H9 (cell line): ENCODE measurements around the gene LRRC8E. TPM values are rescaled to one million over a fixed set of nuclear protein-coding genes. Genes with fewer than 3 reads are reported as not detected.

Source experiments
- DNase-seq: peaks from one replicate; pipeline ENCODE4 v3.0.0-alpha.2; 2017
- H2AFZ ChIP-seq: one replicate; pipeline ENCODE4 v1.6.1; 2013; ENCODE audit warnings: mild to moderate bottlenecking, low read length, control low read depth, moderate library complexity
- H2AK5ac ChIP-seq: 2 replicates; pipeline ENCODE4 v1.6.1; 2013; ENCODE audit warnings: low read length, control low read depth, mixed read lengths; ENCODE audit not compliant: insufficient read length
- H2BK120ac ChIP-seq: one replicate; pipeline ENCODE4 v1.6.1; 2013; ENCODE audit warnings: low read depth, mild to moderate bottlenecking, low read length, control low read depth, inconsistent platforms; ENCODE audit not compliant: poor library complexity, severe bottlenecking
- H2BK12ac ChIP-seq: 2 replicates; pipeline ENCODE4 v1.6.1; 2013; ENCODE audit warnings: low read length, control low read depth, mixed read lengths, low read depth; ENCODE audit not compliant: insufficient read length
- H2BK15ac ChIP-seq: 2 replicates; pipeline ENCODE4 v1.6.1; 2013; ENCODE audit warnings: low read depth, low read length, control low read depth
- H2BK20ac ChIP-seq: one replicate; pipeline ENCODE4 v1.6.1; 2013; ENCODE audit warnings: low read depth, mild to moderate bottlenecking, low read length, control low read depth, inconsistent platforms; ENCODE audit not compliant: poor library complexity, severe bottlenecking
- H2BK5ac ChIP-seq: 2 replicates; pipeline ENCODE4 v1.6.1; 2013; ENCODE audit warnings: low read length, control low read depth, mixed read lengths; ENCODE audit not compliant: insufficient read length
- H3K14ac ChIP-seq: 2 replicates; pipeline ENCODE4 v1.6.1; 2013; ENCODE audit warnings: low read length, control low read depth; ENCODE audit not compliant: insufficient read depth
- H3K18ac ChIP-seq: 2 replicates; pipeline ENCODE4 v1.6.1; 2013; ENCODE audit warnings: low read depth, mild to moderate bottlenecking, mixed read lengths, low read length, control low read depth; ENCODE audit not compliant: insufficient read length
- H3K23ac ChIP-seq: 2 replicates; pipeline ENCODE4 v1.6.1; 2013; ENCODE audit warnings: low read length, control low read depth, mixed read lengths, low read depth; ENCODE audit not compliant: insufficient read length
- H3K23me2 ChIP-seq: 2 replicates; pipeline ENCODE4 v1.6.1; 2013; ENCODE audit warnings: low read depth, mild to moderate bottlenecking, mixed read lengths, low read length, control low read depth; ENCODE audit not compliant: insufficient read length, poor library complexity, severe bottlenecking
- H3K27ac ChIP-seq: 2 replicates; pipeline ENCODE4 v1.5.1; 2013; ENCODE audit warnings: low read length, control low read depth, mixed read lengths, low read depth; ENCODE audit not compliant: insufficient read length
- H3K27me3 ChIP-seq: 2 replicates; pipeline ENCODE4 v1.6.1; 2013; ENCODE audit warnings: low read length, control low read depth, inconsistent platforms; ENCODE audit not compliant: insufficient read depth
- H3K4ac ChIP-seq: 2 replicates; pipeline ENCODE4 v1.6.1; 2013; ENCODE audit warnings: low read depth, mild to moderate bottlenecking, control low read depth, inconsistent platforms, low read length, moderate library complexity
- H3K4me1 ChIP-seq: 2 replicates; pipeline ENCODE4 v1.6.1; 2013; ENCODE audit warnings: low read length, control low read depth, inconsistent platforms; ENCODE audit not compliant: insufficient read depth
- H3K4me2 ChIP-seq: 2 replicates; pipeline ENCODE4 v1.6.1; 2013; ENCODE audit warnings: low read length, control low read depth, mixed read lengths; ENCODE audit not compliant: insufficient read length, insufficient read depth
- H3K56ac ChIP-seq: 2 replicates; pipeline ENCODE4 v1.6.1; 2013; ENCODE audit warnings: low read depth, mild to moderate bottlenecking, mixed read lengths, low read length, control low read depth; ENCODE audit not compliant: insufficient read length
- H3K79me1 ChIP-seq: 2 replicates; pipeline ENCODE4 v1.6.1; 2013; ENCODE audit warnings: low read depth, mild to moderate bottlenecking, moderate library complexity, low read length, control low read depth, inconsistent platforms; ENCODE audit not compliant: insufficient read depth, poor library complexity, severe bottlenecking
- H3K79me2 ChIP-seq: 2 replicates; pipeline ENCODE4 v1.6.1; 2013; ENCODE audit warnings: low read length, control low read depth, inconsistent platforms; ENCODE audit not compliant: insufficient read depth
- H3K9ac ChIP-seq: 2 replicates; pipeline ENCODE4 v1.6.1; 2013; ENCODE audit warnings: low read length, control low read depth, mixed read lengths; ENCODE audit not compliant: insufficient read length; ENCODE audit errors: extremely low read depth
- H3K9me3 ChIP-seq: one replicate; pipeline ENCODE4 v1.6.1; 2013; ENCODE audit warnings: low read depth, low read length, inconsistent platforms; ENCODE audit not compliant: control insufficient read depth
- H3T11ph ChIP-seq: one replicate; pipeline ENCODE4 v1.6.1; 2013; ENCODE audit warnings: mild to moderate bottlenecking, low read length, control low read depth, inconsistent platforms
- H4K20me1 ChIP-seq: one replicate; pipeline ENCODE4 v1.6.1; 2013; ENCODE audit not compliant: control insufficient read depth, insufficient read length, insufficient read depth
- H4K5ac ChIP-seq: 2 replicates; pipeline ENCODE4 v1.6.1; 2013; ENCODE audit warnings: low read depth, mild to moderate bottlenecking, mixed read lengths, low read length, control low read depth; ENCODE audit not compliant: insufficient read length
- H4K8ac ChIP-seq: replicated peaks from 2 replicates; pipeline ENCODE4 v1.6.1; 2013; ENCODE audit warnings: low read length, control low read depth, mixed read lengths, low read depth; ENCODE audit not compliant: insufficient read length
- H4K91ac ChIP-seq: 2 replicates; pipeline ENCODE4 v1.6.1; 2013; ENCODE audit warnings: low read depth, mild to moderate bottlenecking, moderate library complexity, mixed read lengths, low read length, control low read depth; ENCODE audit not compliant: insufficient read length
- H3K27ac Mint-ChIP-seq, 3 experiments: 2 replicates in 2 of 3; 3 replicates in 1 of 3; pipeline ENCODE4 v1.8.0; 2020 to 2021; ENCODE audit warnings: mixed read lengths in 3 of 3, mild to moderate bottlenecking in 1 of 3, moderate library complexity in 1 of 3
- H3K27me3 Mint-ChIP-seq: 2 replicates; pipeline ENCODE4 v1.8.0; 2021; ENCODE audit warnings: low read depth, mild to moderate bottlenecking, moderate library complexity, mixed read lengths
- H3K36me3 Mint-ChIP-seq, 3 experiments: 2 replicates in 2 of 3; 3 replicates in 1 of 3; pipeline ENCODE4 v1.8.0; 2020 to 2021; ENCODE audit warnings: low read depth in 3 of 3, mixed read lengths in 3 of 3; ENCODE audit not compliant: insufficient read depth in 1 of 3
- H3K4me1 Mint-ChIP-seq, 2 experiments: 2 replicates each; pipeline ENCODE4 v1.8.0; 2020; ENCODE audit warnings: mixed read lengths in 2 of 2
- H3K4me3 Mint-ChIP-seq, 2 experiments: 2 replicates in 1 of 2; 3 replicates in 1 of 2; pipeline ENCODE4 v1.8.0; 2020 to 2021; ENCODE audit warnings: mild to moderate bottlenecking in 2 of 2, mixed read lengths in 2 of 2, moderate library complexity in 1 of 2
- H3K9me3 Mint-ChIP-seq, 2 experiments: 2 replicates in 1 of 2; 3 replicates in 1 of 2; pipeline ENCODE4 v1.8.0; 2020; ENCODE audit warnings: mild to moderate bottlenecking in 2 of 2, mixed read lengths in 2 of 2, moderate library complexity in 1 of 2
- WGBS: extraction: QIAGEN DNeasy Blood & Tissue Kit; methylation state at CpG from one replicate; pipeline ENCODE4 v1.1.7; 2013; ENCODE audit warnings: missing lambda C conversion rate, low lambda C conversion rate, mixed read lengths; ENCODE audit not compliant: insufficient read length; ENCODE audit errors: extremely low coverage; 5-methylcytosine and 5-hydroxymethylcytosine counted together
- total RNA-seq: library from RNA; stranded (reverse); gene quantifications from 2 replicates; pipeline ENCODE4 v1.2.1, GENCODE V29; 2021
- TF ChIP-seq, protein P1 (sequence below): fragments of 200-600 bp; sonication (generic); conservative IDR thresholded peaks from 3 replicates; pipeline ENCODE4 v1.8.0; 2021; ENCODE audit warnings: antibody characterized with exemption, mild to moderate bottlenecking

The LRRC8E gene
- total RNA-seq, 1 experiment from 2014 or later, result 4.8 TPM

DNA sequence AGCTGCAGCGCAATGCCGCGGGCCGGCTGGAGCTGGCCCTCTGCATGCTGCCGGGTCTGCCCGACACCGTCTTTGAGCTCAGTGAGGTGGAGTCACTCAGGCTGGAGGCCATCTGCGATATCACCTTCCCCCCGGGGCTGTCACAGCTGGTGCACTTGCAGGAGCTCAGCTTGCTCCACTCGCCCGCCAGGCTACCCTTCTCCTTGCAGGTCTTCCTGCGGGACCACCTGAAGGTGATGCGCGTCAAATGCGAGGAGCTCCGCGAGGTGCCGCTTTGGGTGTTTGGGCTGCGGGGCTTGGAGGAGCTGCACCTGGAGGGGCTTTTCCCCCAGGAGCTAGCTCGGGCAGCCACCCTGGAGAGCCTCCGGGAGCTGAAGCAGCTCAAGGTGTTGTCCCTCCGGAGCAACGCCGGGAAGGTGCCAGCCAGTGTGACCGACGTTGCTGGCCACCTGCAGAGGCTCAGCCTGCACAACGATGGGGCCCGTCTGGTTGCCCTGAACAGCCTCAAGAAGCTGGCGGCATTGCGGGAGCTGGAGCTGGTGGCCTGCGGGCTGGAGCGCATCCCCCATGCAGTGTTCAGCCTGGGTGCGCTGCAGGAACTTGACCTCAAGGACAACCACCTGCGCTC lies 11.6 kb downstream of the LRRC8E start:
- no peak overlapping the region for H2AK5ac ChIP-seq
- H3K4me2 ChIP-seq, result no peak overlapping the region
- no peak overlapping the region for H2BK15ac ChIP-seq
- H3K79me2 ChIP-seq, result peaks cover 3% of the 10 kb centered on the region; the same call in 1 of the 2 replicates
- H3K23ac ChIP-seq, result no peak overlapping the region
- no peak overlapping the region for H2BK120ac ChIP-seq
- no peak overlapping the region for H3T11ph ChIP-seq
- DNase-seq, result no peak
- Mint-ChIP-seq H3K4me1 (peaks cover 9 to 19% of the 10 kb centered on the region in 2 experiments), H3K27me3 (peaks cover 3% of the 10 kb centered on the region; the same call in 1 of the 2 replicates), H3K36me3 (peaks cover 8 to 18% (median 11%) of the 10 kb centered on the region in 3 experiments), H3K4me3 (no peak overlapping the region), H3K27ac (no peak overlapping the region), H3K9me3 (no peaks in the 10 kb centered on the region; a peak in 3 of 5 replicates)
- H3K14ac ChIP-seq, result no peak overlapping the region
- no peak overlapping the region for H3K9ac ChIP-seq
- H4K91ac ChIP-seq, result no peak overlapping the region
- H3K9me3 ChIP-seq, result no peaks in the 10 kb centered on the region
- no CpG with 5 or more reads among the region's 34 CpGs for WGBS
- no peak overlapping the region for H3K18ac ChIP-seq
- H2BK12ac ChIP-seq, result no peak overlapping the region
- no peak overlapping the region for H2BK5ac ChIP-seq
- H4K20me1 ChIP-seq, result no peaks in the 10 kb centered on the region
- TF ChIP-seq, protein P1, sequence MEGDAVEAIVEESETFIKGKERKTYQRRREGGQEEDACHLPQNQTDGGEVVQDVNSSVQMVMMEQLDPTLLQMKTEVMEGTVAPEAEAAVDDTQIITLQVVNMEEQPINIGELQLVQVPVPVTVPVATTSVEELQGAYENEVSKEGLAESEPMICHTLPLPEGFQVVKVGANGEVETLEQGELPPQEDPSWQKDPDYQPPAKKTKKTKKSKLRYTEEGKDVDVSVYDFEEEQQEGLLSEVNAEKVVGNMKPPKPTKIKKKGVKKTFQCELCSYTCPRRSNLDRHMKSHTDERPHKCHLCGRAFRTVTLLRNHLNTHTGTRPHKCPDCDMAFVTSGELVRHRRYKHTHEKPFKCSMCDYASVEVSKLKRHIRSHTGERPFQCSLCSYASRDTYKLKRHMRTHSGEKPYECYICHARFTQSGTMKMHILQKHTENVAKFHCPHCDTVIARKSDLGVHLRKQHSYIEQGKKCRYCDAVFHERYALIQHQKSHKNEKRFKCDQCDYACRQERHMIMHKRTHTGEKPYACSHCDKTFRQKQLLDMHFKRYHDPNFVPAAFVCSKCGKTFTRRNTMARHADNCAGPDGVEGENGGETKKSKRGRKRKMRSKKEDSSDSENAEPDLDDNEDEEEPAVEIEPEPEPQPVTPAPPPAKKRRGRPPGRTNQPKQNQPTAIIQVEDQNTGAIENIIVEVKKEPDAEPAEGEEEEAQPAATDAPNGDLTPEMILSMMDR, result no peak
- H2AFZ ChIP-seq, result no peak overlapping the region
- 0 out of 2 replicates have a peak, but pooled peaks cover 4% of the 10 kb centered on the region for H3K4me1 ChIP-seq
- no peak overlapping the region for H3K27ac ChIP-seq
- H3K79me1 ChIP-seq, result no peaks in the 10 kb centered on the region
- no peak overlapping the region for H2BK20ac ChIP-seq
- H4K5ac ChIP-seq, result no peak overlapping the region
- H3K4ac ChIP-seq, result no peak overlapping the region
- H3K27me3 ChIP-seq, result no peaks in the 10 kb centered on the region
- H4K8ac ChIP-seq, result no peak overlapping the region
- H3K23me2 ChIP-seq, result peaks cover 16% of the 10 kb centered on the region
- no peak overlapping the region for H3K56ac ChIP-seq
